Activated T-cell treated with anti-CD3 and anti-CD28 coated beads for 4 hours (primary cell): ENCODE data around the gene DHX38.
A peak's percentile ranks its signal among the peaks of the same experiment; 100 is the strongest.

Source experiments
- DNase-seq: peaks from one replicate; pipeline ENCODE4 v3.0.0-alpha.2; 2020

DHX38 gene

DNA sequence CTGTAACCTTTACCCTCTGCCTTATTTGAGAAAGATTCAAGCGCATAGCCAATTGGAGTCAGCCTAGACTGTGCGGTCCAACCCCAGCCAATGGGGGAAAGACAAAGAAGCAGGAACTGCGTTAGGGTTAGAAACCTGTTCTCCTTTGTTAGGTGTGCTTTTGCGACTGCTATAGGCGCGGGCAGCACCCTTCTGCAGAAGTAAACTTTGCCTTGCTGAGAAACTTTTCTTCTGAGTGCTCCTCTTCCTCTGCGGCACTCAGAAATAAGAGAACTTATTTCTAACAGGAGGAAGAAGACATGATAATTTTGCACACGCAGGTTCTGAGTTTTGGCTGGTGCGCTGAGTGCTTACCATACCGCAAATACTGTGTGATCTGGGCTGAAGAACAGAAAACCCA, 9.2 kb upstream of the DHX38 start:
- DNase-seq: no peak

DNA sequence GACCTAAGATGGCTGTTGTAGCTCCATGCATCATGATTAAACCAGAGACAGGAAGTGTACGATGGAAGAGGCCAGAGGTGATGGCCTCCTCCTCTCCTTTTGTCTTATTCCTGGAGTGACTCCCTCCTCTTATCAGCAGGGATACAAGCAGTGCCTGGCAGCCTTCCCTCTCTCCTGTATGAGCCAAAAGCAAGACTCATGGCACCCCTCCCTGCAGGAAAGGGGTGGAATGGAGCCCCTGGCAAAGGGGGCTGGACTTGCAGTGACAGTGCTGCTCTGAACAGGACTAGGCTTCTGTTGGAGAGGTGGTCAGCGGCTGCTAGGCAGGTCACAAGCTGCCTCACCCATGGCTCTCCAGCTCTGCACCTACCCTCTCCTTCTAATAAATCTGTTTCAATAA, 8.6 kb upstream of the DHX38 start:
- DNase-seq: no peak

DNA sequence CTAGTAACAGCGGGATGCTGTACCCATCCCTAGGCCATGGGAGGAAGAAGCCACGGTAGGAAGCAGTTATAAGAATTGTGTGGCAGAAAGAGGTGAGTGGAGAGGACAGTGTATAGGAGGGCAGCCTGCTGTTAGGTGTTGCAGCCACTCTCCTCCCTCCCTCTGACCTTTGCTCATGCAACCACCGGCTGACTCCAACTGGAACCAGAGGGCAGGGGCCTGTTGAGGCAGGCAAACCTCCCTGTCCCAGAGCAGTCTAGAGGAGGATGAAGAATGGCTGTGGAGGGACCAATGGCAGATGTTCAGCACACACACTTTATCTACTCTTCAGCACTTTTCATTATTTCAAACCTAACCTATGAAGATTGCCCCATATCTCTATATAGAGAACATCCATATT, 2.4 kb upstream of the DHX38 start:
- no peak for DNase-seq

DNA sequence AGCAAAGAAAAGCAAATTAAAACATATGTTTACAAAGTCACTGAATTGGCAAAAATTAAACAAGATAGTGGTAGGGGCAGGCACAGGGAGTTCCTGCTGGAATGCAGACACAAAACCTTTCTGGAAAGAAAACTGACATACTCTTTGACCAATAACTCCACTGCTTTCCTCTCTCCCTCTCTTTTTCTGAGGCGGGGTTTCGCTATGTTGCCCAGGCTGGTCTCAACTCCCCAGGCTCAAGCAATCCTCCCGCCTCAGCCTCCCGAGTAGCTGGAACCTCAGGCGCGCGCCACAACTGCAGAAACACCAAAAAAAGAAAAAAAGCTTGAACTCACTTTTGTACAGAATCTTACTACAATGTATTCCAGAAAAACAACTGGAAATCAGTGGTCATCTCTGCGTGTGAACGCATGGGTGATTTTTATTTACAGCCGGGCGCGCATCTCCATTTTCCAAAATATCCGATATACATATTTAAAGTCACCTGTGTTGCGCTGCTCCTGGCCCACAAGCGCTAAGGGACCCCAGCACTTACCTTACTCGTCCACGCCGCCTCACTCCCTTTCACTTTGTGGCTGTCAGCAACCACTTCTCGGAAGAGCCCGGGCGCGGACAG, 707 bp upstream of the DHX38 start:
- DNase-seq: no peak

DNA sequence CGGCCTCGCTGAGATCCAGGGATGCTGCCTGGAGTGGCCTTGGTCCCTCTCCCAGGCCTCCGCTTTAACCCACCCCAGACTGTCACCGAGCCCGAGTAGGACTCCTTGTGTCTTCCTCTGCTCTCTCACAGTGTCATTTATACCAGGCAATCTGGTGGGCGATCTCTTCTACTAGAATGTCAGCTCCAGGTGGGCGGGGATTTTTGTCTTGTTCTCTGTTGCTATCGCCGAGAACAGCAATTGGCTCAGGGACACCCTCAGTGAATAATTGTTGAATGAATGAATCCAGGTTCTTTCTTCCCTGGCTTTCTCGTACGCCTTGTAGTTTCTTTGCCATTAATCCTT, 591 bp downstream of the DHX38 start:
- peak; percentile 59 for DNase-seq

DNA sequence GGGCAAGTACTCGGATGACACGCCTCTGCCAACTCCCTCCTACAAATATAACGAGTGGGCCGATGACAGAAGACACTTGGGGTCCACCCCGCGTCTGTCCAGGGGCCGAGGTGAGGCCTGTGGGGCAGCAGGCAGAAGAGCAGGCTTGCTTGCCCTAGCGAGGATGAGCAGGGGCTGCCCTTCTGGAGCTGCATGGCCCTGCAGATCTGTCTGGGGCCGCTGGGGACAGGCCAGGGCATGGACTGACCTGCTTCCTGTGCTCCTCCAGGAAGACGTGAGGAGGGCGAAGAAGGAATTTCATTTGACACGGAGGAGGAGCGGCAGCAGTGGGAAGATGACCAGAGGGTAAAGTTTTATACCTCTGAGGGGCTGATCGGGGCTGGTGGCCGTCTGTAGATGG, 5.3 kb downstream of the DHX38 start:
- no peak for DNase-seq

DNA sequence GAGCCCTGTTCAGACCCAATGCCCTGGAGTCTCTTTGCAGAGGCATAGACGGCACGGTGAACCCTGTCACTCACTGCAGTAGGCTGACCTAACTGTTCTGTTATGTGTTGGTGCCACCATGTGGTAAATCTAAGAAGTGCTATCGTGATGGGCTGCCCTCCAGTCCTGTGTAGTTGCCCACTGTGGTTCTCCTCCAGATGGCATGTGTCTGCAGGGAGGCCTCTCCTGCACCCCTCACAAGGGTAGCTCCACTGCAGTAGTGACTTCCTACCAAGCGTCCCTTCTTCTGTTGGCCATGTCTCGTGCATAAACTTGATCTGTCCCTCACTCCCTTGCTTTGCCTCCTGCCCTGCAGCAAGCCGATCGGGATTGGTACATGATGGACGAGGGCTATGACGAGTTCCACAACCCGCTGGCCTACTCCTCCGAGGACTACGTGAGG, 5.8 kb downstream of the DHX38 start:
- peak; percentile 19 for DNase-seq

DNA sequence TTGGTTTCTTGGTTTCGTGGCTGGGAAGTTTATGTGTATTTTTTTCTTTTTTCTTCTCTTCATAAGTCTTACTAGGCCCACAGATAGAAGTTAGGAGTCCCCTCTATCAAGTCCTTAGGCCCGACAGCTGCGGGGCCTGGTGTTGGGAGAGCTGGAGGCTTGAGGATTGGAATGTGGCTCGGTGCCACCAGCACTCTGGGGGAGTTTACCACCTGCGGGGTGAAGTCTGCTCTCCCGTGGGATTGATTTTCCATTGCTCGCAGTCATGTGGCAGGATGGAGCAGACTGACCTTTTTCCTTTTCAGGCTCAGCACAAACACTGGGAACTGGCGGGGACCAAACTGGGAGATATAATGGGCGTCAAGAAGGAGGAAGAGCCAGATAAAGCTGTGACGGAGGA, 7.5 kb downstream of the DHX38 start:
- no peak for DNase-seq

DNA sequence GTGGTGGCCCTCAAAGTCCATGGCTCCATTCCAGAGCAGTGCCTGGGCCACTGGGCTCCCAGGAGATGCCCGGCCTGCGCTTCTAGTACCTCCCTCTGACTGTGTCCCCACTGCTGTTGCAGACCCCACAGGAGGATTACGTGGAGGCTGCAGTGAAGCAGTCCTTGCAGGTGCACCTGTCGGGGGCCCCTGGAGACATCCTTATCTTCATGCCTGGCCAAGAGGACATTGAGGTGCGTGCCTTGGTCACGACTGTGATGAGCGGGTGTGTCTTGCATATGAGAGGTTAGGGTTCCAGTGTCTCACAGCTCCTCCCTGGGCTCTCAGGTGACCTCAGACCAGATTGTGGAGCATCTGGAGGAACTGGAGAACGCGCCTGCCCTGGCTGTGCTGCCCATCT, 11.3 kb downstream of the DHX38 start:
- DNase-seq: no peak

DNA sequence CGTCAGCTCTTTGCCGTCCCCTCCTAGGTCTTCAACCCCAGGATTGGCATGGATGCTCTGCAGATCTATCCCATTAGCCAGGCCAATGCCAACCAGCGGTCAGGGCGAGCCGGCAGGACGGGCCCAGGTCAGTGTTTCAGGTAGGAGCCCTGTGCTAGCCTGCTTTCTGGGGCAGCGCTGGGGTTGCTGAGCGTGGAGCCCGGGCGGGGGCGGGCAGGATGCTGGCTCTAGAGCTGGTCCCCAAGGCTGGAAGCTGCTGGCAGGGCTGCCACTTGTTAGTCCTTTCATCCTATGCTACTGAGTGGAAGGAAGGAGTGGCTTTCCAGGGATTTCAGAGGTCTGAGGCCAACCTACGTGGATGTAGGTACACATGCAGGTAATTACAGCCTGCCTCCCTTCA, 12.3 kb downstream of the DHX38 start:
- DNase-seq: no peak

DNA sequence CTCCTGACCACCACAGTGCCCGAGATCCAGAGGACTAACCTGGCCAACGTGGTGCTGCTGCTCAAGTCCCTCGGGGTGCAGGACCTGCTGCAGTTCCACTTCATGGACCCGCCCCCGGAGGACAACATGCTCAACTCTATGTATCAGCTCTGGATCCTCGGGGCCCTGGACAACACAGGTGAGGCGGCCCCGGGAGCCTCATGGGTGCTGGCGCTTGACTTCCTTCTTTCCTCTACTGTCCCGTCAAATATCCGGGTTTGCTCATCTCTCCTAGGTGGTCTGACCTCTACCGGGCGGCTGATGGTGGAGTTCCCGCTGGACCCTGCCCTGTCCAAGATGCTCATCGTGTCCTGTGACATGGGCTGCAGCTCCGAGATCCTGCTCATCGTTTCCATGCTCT, 13.7 kb downstream of the DHX38 start:
- no peak for DNase-seq

DNA sequence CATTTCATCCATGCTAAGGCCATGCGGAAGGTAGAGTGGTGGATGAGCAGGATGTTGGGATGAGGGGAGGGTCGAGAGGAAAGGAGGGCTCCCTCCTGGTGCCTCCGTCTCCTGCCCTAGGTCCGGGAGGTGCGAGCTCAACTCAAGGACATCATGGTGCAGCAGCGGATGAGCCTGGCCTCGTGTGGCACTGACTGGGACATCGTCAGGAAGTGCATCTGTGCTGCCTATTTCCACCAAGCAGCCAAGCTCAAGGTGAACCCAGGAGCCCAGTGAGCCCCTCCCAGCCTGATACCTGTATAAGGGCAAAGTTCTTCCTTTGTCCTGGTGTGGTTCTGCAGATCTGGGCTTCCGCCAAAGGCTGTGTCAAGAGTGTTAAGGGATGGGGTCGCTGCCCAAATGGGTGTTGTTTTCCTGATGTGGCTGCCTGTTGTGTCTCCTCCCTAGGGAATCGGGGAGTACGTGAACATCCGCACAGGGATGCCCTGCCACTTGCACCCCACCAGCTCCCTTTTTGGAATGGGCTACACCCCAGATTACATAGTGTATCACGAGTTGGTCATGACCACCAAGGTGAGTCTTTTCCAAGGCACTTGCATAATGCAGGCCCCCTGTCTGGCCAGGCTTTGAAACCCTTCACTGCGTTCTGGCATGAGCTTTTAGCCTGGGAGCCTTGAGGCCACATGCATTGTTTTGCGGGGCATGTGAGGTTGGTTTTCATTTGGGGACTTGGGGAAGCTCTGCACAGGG, 14.9 kb downstream of the DHX38 start:
- DNase-seq: no peak

DNA sequence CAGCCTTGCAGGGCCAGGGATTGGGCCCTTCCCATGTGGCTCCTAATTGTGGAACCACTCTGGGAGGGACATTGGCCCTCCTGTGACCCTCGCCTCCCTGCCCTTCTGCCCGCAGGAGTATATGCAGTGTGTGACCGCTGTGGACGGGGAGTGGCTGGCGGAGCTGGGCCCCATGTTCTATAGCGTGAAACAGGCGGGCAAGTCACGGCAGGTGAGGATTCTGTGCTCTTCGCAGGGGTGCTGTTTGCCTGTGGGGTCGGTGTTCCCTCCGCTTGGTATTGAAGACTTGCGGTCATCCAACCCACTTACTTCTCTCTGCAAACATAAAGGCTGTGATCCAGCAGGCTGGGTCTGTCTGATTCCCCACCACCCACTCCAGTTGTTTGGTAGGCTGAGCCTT, 15.7 kb downstream of the DHX38 start:
- DNase-seq: no peak

DNA sequence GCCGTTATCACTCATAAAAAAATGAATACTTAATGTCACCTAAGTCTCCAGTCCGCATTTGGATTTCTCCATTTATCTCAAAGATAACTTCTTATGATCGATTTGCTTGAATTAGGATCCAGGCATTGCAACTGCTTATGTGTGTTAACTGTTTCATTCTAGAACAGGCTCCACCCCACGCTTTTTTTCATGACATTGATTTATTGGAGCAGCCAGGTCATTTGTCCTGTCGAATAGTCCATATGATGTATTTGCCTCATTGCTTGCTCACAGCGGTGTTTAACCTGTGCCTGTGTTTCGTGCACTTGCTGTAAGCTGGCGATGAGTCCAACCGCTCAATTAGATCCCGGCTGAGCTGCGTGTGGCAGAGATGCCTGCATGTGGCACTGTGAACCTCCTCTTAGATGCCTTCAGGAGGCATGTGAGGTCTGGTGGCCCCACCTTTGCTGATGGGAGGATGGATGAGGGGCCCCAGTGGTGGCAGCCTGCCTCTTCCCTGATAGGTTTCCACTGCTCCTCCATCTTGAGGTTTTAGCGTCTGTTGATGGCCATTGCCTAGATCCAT, 16.4 kb downstream of the DHX38 start:
- DNase-seq: no peak

DNA sequence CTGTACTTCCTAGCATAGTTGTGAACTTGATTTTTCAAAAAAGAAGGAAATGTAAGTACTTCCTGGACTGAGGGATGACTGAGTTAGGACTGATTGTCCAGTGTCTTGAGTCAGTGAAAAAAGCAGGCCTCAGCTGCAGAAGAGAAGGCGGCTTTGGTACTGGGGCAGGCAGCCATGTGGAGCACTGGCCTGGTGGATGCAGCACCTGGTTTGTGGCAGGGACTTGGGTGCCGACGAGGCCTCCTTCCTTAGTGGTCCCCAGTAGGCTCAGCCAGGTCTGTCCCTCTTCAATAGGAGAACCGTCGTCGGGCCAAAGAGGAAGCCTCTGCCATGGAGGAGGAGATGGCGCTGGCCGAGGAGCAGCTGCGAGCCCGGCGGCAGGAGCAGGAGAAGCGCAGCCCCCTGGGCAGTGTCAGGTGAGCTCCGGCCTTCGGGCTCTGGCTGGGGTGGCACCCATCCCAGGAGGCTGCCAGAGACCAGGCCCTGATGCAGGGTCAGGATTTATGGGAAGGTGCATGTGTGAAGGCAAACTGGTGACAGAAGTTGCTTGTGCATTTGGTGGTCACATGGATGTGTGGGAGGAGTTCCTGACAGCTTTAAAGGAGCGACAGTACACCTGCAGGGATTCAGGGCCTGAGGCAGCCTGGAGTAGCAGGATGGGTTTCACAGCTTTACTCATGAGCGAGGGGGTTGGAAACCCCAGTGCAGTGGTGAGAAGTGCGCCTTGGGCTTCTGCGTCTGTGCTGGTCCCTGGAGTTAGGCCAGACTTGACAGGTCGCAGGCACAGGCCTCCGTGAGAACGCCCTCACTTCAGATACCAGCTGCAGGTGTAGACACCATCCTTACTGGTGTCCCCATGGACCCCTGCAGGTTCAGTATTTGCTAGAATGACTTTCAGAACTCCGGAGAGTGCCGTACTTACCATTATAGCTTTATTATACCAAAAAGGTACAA, 17.3 kb downstream of the DHX38 start:
- no peak for DNase-seq

DNA sequence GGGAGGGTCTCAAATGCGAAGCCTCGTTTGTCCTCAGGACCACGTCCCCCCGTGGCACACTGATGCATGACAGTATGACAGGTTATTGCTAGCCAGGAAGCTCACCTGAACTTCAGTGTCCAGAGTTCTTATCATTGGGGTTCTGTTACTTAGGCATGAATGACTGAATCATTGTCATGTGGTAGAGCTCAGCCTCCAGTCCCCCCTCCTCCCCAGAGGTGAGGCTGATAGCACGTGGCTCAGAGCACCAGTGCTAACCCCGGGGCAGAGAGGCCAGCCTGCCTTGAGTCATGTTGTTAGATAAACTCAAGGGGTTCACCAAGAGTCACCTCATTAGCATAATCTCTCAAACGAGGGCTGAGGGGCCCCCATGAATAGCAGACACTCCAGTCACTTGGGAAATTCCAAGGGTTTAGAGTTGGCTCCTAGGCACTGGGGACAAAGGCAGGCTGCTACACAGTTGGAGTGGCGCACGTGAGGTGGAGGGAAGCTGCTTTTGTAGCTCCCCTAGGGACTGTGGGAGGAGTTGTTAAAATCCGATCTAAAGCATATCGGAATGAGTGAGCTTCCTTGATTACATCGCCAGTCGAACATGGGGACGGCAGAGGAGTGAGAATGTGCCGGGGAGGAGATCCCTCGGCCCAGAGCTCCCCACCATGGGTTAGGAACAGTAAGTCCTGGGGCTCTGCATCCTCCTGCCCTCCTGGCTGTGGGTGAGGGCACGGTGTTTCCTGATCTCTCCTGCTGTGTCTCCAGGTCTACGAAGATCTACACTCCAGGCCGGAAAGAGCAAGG, 18.2 kb downstream of the DHX38 start:
- no peak for DNase-seq

DNA sequence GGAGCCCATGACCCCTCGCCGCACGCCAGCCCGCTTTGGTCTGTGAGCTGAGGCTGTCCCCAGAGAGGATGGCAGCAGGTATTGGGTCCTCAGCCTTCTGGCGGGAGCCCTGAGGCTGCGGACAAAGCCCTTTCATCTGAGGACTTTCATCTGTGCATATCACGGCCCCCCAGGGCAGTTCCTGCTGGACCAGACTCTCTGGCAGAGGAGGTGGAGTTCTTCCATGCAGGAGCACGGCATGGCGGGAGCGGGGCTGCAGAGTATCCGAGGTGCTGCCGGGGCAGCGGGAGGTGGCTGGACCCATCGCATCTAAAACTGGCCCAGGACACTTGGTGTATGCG, 18.8 kb downstream of the DHX38 start:
- no peak for DNase-seq

DNA sequence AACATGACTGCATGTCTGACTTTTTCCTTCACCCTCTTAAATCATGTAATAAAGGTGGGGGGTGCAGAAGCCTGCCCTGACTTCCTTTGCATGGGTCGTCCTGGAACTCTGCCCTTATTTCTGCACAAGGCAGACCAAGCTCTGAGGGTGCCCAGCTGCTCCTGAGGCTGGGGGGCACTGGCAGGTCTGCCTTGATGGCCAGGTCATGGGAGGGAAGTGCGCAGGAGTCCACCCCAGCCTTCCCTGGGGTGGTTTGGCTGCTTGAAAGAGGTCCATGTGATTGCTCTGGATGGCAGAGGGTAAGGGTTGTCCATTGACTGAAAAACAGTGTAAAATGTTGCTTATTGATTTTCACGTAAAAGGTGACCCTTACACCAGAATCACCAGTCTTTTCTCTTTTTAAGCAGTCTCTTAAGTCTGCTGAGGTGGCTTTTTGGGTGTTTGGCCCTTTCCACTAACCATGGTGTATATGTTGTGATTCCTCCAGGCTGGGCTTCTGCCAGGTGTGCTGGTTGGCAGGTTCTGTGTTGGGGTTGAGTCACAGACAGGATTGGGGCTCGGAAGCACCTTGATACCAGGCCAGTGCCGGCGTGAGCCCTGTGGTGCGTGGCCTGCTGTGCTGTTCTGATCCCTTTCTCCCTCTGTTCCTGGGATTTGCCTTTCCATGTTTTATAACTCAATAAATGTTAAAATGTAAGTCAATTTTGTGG, 19.4 kb downstream of the DHX38 start:
- no peak for DNase-seq

DNA sequence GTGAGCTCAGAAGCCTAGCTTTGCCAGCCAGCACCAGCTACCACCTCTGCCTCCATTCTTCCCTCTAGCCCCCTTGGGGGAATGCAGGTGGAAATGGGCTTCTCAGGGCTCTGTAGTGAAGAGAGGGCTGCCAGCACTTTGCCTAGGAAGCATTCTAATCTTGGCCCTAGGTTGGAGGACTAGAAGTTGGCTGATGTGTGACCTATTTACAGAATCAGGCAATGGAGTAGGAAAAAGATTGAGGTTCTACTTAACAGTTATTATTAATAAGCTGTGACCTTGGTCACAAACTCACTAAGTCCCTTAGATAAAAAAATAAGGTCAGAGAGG, 19.9 kb downstream of the DHX38 start:
- DNase-seq: no peak

DNA sequence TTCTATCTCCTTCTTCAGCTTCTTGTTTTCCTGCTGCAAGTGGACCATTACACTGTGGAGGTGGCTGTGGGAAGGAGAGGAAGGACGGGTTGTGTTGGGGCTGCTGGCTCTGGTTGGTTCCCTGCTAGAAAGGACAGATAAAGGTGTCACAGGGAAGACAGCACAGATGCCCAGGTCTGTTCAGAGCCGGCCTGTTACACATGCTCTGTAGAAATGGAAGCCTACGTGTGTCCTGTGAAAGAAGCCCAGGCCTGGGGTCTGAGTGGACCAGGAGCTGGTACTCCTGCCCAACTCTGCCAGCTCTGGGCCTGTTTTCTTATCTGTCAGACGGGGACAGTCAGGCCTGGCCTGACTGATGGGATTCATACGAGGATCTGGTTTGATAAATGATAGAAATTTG, 26.4 kb downstream of the DHX38 start:
- DNase-seq: no peak

DNA sequence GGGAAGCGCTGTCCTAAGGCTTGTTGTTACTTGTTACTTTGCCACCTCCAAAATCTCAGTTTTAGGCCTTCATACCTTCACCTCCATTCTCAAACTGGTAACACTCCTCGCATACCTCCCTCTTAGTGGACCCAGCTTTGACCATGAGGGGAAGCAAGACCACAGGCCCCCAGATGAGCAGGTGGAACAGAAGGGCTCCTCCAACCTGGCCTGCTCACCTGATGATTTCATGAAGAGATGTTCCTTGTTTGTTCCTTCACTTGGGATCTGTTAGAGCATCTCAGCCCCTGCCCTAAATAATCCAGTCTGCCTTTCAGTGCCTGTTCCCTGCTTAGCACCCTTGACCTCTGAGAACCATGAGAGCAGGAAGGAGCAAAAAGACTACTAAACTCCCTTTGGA, 28.7 kb downstream of the DHX38 start:
- DNase-seq: no peak

DNA sequence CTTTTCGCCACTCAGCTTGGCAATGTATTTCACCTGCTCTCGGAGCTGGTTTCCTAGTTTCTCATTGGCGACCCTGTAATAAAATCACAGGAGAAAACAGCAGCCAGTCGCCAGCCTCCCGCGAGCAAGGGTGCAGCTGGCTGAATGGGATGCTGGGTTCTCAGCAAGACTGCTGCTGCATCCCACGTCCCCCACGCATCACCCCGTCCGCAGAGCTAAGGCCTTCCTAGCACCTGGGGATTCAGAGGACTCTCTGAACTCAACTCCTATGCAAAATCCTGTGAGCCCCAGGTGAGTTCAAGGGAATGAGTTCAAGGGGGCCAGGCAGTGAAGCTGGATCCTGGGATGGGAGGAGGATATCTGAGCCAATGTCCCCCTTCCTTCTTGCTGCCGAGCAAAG, 29.3 kb downstream of the DHX38 start:
- DNase-seq: no peak
